A673 (cell line): ENCODE measurements around the gene EIPR1. TPM values are rescaled to one million over a fixed set of nuclear protein-coding genes. Genes with fewer than 3 reads are reported as not detected.

ENCODE experiments used
- BruUV-seq: library from RNA; stranded (reverse); fragments of 400-500 nt; replicated peaks from 2 replicates; lab custom pipeline; 2021; lab: Mats Ljungman, UMichigan
- CTCF ChIA-PET: fragments of 300-600 bp; sonication (Branson Sonifier 250); formaldehyde crosslinking; loops from one replicate; lab custom pipeline; 2022; ENCODE audit warnings: antibody characterized with exemption; lab: Charles Lee
- POLR2A ChIA-PET: fragments of 300-600 bp; sonication (Branson Sonifier 250); formaldehyde crosslinking; loops from one replicate; lab custom pipeline; 2022; ENCODE audit warnings: antibody characterized with exemption; ENCODE audit not compliant: low non-redundant PET; lab: Charles Lee
- DNase-seq: peaks from one replicate; pipeline ENCODE4 v3.0.0-alpha.2; 2015; ENCODE audit warnings: low spot score
- H3K27ac ChIP-seq: fragments of 200-600 bp; sonication (generic); 2 replicates; pipeline ENCODE4 v1.5.1; 2016; ENCODE audit warnings: mixed run types, low read depth, mild to moderate bottlenecking, mixed read lengths, antibody characterized with exemption, low read length; ENCODE audit not compliant: poor library complexity, severe bottlenecking
- H3K27me3 ChIP-seq: fragments of 200-600 bp; sonication (generic); replicated peaks from 2 replicates; pipeline ENCODE4 v1.6.1; 2017; ENCODE audit warnings: mixed run types, low read depth, mild to moderate bottlenecking, mixed read lengths, antibody characterized with exemption, low read length; ENCODE audit not compliant: insufficient read depth, poor library complexity
- H3K36me3 ChIP-seq: fragments of 200-600 bp; sonication (generic); 2 replicates; pipeline ENCODE4 v1.6.1; 2016; ENCODE audit warnings: mixed run types, mild to moderate bottlenecking, mixed read lengths, antibody characterized with exemption, low read length; ENCODE audit not compliant: insufficient read depth, poor library complexity, severe bottlenecking
- H3K4me1 ChIP-seq: fragments of 200-600 bp; sonication (generic); 2 replicates; pipeline ENCODE4 v1.6.1; 2017; ENCODE audit warnings: mixed run types, mild to moderate bottlenecking, mixed read lengths, antibody characterized with exemption, low read length; ENCODE audit not compliant: insufficient read depth, poor library complexity, severe bottlenecking
- H3K4me3 ChIP-seq: fragments of 200-600 bp; sonication (generic); 2 replicates; pipeline ENCODE4 v1.5.1; 2016; ENCODE audit warnings: low read depth, mixed run types, mild to moderate bottlenecking, mixed read lengths, low read length; ENCODE audit not compliant: poor library complexity, severe bottlenecking
- H3K9me3 ChIP-seq: fragments of 200-600 bp; sonication (generic); 2 replicates; pipeline ENCODE4 v1.6.1; 2016; ENCODE audit warnings: mixed run types, low read depth, mild to moderate bottlenecking, mixed read lengths, antibody characterized with exemption, low read length; ENCODE audit not compliant: poor library complexity, severe bottlenecking
- EZH2 ChIP-seq: fragments of 200-600 bp; sonication (generic); IDR thresholded peaks from 2 replicates; pipeline ENCODE4 v1.6.1; 2017; ENCODE audit warnings: borderline replicate concordance, low read depth, mild to moderate bottlenecking, mixed read lengths, antibody characterized with exemption, low read length; ENCODE audit not compliant: poor library complexity, severe bottlenecking
- intact Hi-C: fragments of 100-400 bp; cut with micrococcal nuclease; formaldehyde crosslinking; loops from one replicate; pipeline ENCODE4 v1.10.0; 2022; ENCODE audit not compliant: unreplicated experiment
- total RNA-seq: library from RNA; stranded (reverse); gene quantifications from 2 replicates; pipeline ENCODE4 v1.2.3, GENCODE V29; 2021
- TF ChIP-seq, protein P1 (sequence below): fragments of 300-800, 200-600 bp; sonication (generic); conservative IDR thresholded peaks from 2 replicates; pipeline ENCODE4 v1.5.1; 2017; ENCODE audit warnings: low read depth, mild to moderate bottlenecking, antibody characterized with exemption, low read length, moderate library complexity, mixed read lengths

The EIPR1 gene
- total RNA-seq, 1 experiment from 2014 or later = 37.0 TPM

- no peak for DNase-seq
- no peak overlapping the region for H3K4me3 ChIP-seq
- no peaks in the 10 kb centered on the region for H3K27me3 ChIP-seq
- no TSS peak for BruUV-seq
- ChIA-PET POLR2A (no interaction called here), CTCF (interaction anchor here (1.5 kb wide), 1 partner anchor 38 kb away, joined by 3 read pairs; no protein-coding TSS in a partner anchor)
- intact Hi-C loops = loop anchor here (5.0 kb wide), 1 partner anchor 228 kb away; no protein-coding TSS in a partner anchor
- no peak overlapping the region for H3K27ac ChIP-seq
- TF ChIP-seq, protein P1, sequence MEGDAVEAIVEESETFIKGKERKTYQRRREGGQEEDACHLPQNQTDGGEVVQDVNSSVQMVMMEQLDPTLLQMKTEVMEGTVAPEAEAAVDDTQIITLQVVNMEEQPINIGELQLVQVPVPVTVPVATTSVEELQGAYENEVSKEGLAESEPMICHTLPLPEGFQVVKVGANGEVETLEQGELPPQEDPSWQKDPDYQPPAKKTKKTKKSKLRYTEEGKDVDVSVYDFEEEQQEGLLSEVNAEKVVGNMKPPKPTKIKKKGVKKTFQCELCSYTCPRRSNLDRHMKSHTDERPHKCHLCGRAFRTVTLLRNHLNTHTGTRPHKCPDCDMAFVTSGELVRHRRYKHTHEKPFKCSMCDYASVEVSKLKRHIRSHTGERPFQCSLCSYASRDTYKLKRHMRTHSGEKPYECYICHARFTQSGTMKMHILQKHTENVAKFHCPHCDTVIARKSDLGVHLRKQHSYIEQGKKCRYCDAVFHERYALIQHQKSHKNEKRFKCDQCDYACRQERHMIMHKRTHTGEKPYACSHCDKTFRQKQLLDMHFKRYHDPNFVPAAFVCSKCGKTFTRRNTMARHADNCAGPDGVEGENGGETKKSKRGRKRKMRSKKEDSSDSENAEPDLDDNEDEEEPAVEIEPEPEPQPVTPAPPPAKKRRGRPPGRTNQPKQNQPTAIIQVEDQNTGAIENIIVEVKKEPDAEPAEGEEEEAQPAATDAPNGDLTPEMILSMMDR = no peak
- no peak for TF ChIP-seq EZH2
- no peaks in the 10 kb centered on the region for H3K9me3 ChIP-seq
- no peaks in the 10 kb centered on the region for H3K4me1 ChIP-seq
- peaks cover 42% of the 10 kb centered on the region for H3K36me3 ChIP-seq
Measured at GRCh38 chr2:3424171-3424795, 46.7 kb upstream of the EIPR1 start.

DNA sequence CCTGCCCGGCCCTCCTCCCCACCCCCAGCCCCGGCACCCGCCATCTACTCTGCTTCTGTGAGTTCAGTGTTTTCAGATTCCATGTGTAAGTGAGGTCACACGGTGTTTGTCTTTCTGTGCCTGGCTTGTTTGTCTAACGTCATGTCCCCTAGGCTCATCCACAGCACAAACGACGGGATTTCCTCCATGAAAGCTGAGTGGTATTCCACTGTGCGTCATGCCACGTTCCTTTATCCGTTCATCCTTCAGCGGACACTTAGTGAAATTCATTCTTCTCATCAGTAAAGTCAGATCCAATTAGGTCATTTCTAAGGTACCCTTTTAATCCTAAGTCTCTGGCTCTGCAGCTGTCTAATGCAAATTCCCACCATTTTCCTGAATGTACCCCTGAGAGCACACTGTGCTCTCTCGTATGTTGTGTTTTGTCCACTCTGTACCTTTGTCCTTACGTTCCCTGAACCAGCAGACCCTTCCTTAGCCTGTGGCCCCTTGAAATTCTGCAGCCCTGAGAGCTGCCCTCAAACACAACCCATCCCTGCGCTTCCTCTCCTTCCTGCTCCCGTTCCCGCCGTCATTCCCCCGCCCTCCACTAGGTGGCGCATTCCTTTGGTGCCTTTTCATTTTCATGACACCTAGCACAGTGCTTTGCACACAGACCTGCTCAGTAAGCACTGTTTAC lies 46.0 kb upstream of the EIPR1 start:
- H3K9me3 ChIP-seq = no peaks in the 10 kb centered on the region
- no TSS peak for BruUV-seq
- H3K27me3 ChIP-seq = no peaks in the 10 kb centered on the region
- H3K4me1 ChIP-seq = no peaks in the 10 kb centered on the region
- ChIA-PET CTCF (interaction anchor here (0.9 to 1.5 kb wide), 2 partner anchors 8 to 38 kb away, joined by 3 read pairs; no protein-coding TSS in a partner anchor), POLR2A (no interaction called here)
- peak; percentile 72 for DNase-seq
- peaks cover 42% of the 10 kb centered on the region for H3K36me3 ChIP-seq
- TF ChIP-seq EZH2 = no peak
- TF ChIP-seq, protein P1 = peak; percentile 100
- H3K4me3 ChIP-seq = no peak overlapping the region
- no peak overlapping the region for H3K27ac ChIP-seq
- intact Hi-C loops = loop anchor here (5.0 kb wide), 1 partner anchor 229 kb away; no protein-coding TSS in a partner anchor

DNA sequence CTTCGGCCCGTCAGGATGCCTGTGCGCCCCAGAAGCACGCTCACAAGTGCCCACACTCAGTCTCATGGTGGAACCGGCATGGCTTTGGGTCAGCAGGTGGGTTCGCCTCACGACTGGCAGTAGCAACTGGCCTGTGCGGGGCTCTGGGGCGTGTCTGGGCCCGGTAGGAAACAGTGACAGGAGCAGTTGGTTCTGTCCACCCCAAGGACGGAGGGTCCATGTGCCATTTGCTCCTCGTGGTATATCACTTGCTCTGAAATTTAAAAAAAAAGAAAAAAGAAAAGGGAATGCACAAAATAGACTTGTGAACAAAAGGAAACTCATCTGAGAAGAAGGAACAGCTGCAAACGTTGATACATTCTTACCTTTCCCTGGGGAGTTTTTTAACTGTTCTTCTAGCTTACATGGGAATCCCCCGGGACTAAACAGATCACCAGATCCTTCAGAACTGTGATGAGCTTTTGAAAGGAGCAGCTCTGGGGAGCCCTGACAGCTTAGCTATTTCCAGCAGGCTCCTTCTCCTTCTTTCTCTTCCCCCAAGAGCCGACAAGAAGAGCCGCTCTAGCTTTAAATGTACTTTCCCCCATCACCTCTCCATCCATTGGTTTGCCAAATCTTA lies 44.7 kb upstream of the EIPR1 start:
- Histone ChIP-seq H3K36me3 (peaks cover 45% of the 10 kb centered on the region), H3K27me3 (no peaks in the 10 kb centered on the region), H3K4me1 (no peaks in the 10 kb centered on the region), H3K4me3 (no peak overlapping the region), H3K27ac (no peak overlapping the region), H3K9me3 (no peaks in the 10 kb centered on the region)
- CTCF ChIA-PET = no interaction called here
- DNase-seq = peak; percentile 35
- POLR2A ChIA-PET = no interaction called here
- TF ChIP-seq, protein P1 = no peak
- no peak for TF ChIP-seq EZH2
- BruUV-seq = no TSS peak
- intact Hi-C loops = loop anchor here (5.0 kb wide), 1 partner anchor 230 kb away; no protein-coding TSS in a partner anchor
